Endodermal cell (in vitro differentiated cells): ENCODE data around the gene POU2AF3. TPM values are rescaled to one million over a fixed set of nuclear protein-coding genes. Genes with fewer than 3 reads are reported as not detected.

ENCODE experiments used
- DNase-seq: peaks from one replicate; pipeline ENCODE4 v3.0.0-alpha.2; 2017
- H3K27ac ChIP-seq: 2 replicates; pipeline ENCODE4 v1.5.1; 2013; ENCODE audit warnings: mild to moderate bottlenecking, low read depth, low read length, moderate library complexity
- H3K27me3 ChIP-seq: 2 replicates; pipeline ENCODE4 v1.6.1; 2013; ENCODE audit warnings: mild to moderate bottlenecking, low read length, moderate library complexity; ENCODE audit not compliant: insufficient read depth, control insufficient read depth, poor library complexity, severe bottlenecking
- H3K36me3 ChIP-seq: 2 replicates; pipeline ENCODE4 v1.7.0; 2013; ENCODE audit warnings: mild to moderate bottlenecking, low read length, moderate library complexity; ENCODE audit not compliant: control insufficient read depth, insufficient read depth
- H3K4me1 ChIP-seq: one replicate; pipeline ENCODE4 v1.7.0; 2013; ENCODE audit warnings: low read length; ENCODE audit not compliant: control insufficient read depth, insufficient read depth
- H3K4me3 ChIP-seq: 2 replicates; pipeline ENCODE4 v1.5.1; 2013; ENCODE audit warnings: mild to moderate bottlenecking, low read length, moderate library complexity
- H3K9ac ChIP-seq: 2 replicates; pipeline ENCODE4 v1.6.1; 2013; ENCODE audit warnings: mild to moderate bottlenecking, low read length, moderate library complexity; ENCODE audit not compliant: poor library complexity, severe bottlenecking; ENCODE audit errors: extremely low read depth
- H3K9me3 ChIP-seq: 2 replicates; pipeline ENCODE4 v1.6.1; 2013; ENCODE audit warnings: mild to moderate bottlenecking, low read length, moderate library complexity; ENCODE audit not compliant: control insufficient read depth
- H3K27ac Mint-ChIP-seq: 2 replicates; pipeline ENCODE4 v1.8.0; 2020; ENCODE audit warnings: mixed read lengths
- H3K27me3 Mint-ChIP-seq: 2 replicates; pipeline ENCODE4 v1.8.0; 2021; ENCODE audit warnings: mild to moderate bottlenecking, mixed read lengths; ENCODE audit not compliant: insufficient read depth
- H3K36me3 Mint-ChIP-seq: 2 replicates; pipeline ENCODE4 v1.8.0; 2020; ENCODE audit warnings: low read depth, mixed read lengths
- H3K4me1 Mint-ChIP-seq: 2 replicates; pipeline ENCODE4 v1.8.0; 2020; ENCODE audit warnings: mixed read lengths
- H3K4me3 Mint-ChIP-seq: 2 replicates; pipeline ENCODE4 v1.8.0; 2020; ENCODE audit warnings: mild to moderate bottlenecking, moderate library complexity, mixed read lengths
- H3K9me3 Mint-ChIP-seq: 2 replicates; pipeline ENCODE4 v1.8.0; 2020; ENCODE audit warnings: mild to moderate bottlenecking, mixed read lengths
- WGBS, 2 experiments: methylation state at CpG; one replicate each; pipeline versions ENCODE4 v1.1.5 to v1.1.7; 2013; ENCODE audit warnings: missing lambda C conversion rate in 2 of 2, mixed read lengths in 1 of 2; ENCODE audit not compliant: insufficient coverage in 1 of 2, insufficient read length in 1 of 2; 5-methylcytosine and 5-hydroxymethylcytosine counted together
- total RNA-seq, 2 donors: library from RNA; stranded (reverse); fragmentation: NEBNext Ultra II Directional in 1 of 2; extraction: Animal tissue kit (Norgen Biotek cat#: 25700) in 1 of 2; gene quantifications; 2 replicates in 1 of 2; 3 replicates in 1 of 2; pipeline ENCODE4 v1.2.1, GENCODE V29; 2021
- TF ChIP-seq, protein P1 (sequence below): fragments of 200-600 bp; sonication (generic); conservative IDR thresholded peaks from 2 replicates; pipeline ENCODE4 v1.5.0; 2021; ENCODE audit warnings: antibody characterized with exemption, mild to moderate bottlenecking

Gene POU2AF3
- total RNA-seq, 2 donors from 2014 or later, result 0.55 to 1.8 TPM

DNA sequence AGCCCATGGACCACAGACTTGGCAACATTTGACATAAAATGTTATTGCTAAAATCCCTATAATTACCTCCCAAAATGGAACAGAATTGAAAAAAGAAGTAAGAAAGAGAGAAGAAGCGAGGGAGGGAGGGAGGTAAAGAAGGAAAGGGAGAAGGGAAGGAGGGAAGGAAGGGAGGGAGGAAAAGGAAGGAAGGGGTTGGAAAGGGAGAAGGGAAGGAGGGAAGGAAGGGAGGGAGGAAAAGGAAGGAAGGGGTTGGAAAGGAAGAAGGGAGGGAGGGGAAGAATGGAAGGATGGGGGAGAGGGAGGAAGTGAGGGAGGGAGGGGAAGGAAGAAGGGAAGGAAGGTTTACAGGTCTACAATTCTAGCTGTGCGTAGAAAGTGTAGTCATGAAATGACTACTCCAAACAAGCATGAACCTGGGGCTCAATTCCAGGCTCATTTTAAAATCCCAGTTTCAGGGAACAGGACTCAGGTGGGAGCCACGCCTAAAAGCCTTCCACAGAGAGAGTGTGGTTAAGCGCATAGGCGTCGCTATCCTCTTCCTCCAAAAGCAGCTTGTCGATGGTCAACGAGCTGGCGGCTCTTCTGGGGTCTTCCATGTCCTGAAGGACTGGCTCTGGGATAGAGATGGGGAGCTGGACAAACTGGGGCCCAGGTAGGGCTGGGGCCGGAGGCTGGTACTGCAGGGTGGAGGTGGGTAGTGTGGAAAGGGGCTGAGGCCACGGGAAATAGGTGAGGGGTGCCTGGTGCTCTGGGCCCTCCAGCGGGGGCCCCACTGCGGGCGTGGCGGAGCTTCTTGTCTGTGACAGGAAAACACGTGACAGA lies 55.6 kb downstream of the POU2AF3 start:
- Mint-ChIP-seq H3K36me3 (no peaks in the 10 kb centered on the region), H3K4me1 (peaks cover 23% of the 10 kb centered on the region), H3K27ac (no peak overlapping the region), H3K4me3 (no peak overlapping the region), H3K9me3 (no peaks in the 10 kb centered on the region), H3K27me3 (peaks cover 44% of the 10 kb centered on the region)
- WGBS, 2 experiments, result 90 to 96% methylated on average over 3 to 16 of the region's 16 CpGs
- Histone ChIP-seq H3K36me3 (no peaks in the 10 kb centered on the region), H3K4me3 (no peak overlapping the region), H3K9ac (no peak overlapping the region), H3K27me3 (peaks cover 38% of the 10 kb centered on the region), H3K27ac (no peak overlapping the region), H3K4me1 (no peaks in the 10 kb centered on the region), H3K9me3 (no peaks in the 10 kb centered on the region)
- TF ChIP-seq, protein P1, sequence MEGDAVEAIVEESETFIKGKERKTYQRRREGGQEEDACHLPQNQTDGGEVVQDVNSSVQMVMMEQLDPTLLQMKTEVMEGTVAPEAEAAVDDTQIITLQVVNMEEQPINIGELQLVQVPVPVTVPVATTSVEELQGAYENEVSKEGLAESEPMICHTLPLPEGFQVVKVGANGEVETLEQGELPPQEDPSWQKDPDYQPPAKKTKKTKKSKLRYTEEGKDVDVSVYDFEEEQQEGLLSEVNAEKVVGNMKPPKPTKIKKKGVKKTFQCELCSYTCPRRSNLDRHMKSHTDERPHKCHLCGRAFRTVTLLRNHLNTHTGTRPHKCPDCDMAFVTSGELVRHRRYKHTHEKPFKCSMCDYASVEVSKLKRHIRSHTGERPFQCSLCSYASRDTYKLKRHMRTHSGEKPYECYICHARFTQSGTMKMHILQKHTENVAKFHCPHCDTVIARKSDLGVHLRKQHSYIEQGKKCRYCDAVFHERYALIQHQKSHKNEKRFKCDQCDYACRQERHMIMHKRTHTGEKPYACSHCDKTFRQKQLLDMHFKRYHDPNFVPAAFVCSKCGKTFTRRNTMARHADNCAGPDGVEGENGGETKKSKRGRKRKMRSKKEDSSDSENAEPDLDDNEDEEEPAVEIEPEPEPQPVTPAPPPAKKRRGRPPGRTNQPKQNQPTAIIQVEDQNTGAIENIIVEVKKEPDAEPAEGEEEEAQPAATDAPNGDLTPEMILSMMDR, result no peak
- no peak for DNase-seq

DNA sequence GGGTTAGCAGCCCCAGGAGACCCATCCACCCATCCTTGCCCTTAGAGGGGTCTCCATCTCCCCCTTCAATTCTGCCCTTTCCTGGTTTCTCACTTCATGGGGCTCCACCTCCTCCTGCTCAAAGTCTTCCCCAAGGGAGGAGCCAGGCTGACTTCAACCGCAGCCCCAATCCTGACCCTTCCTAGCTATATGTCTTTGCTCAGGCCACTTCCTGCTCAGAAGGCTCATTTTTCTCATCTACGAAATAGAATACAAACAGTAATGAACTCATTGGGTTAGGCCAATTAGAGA lies 56.2 kb downstream of the POU2AF3 start:
- Mint-ChIP-seq H3K4me3 (no peak overlapping the region), H3K4me1 (peaks cover 23% of the 10 kb centered on the region), H3K9me3 (no peaks in the 10 kb centered on the region), H3K27ac (no peak overlapping the region), H3K27me3 (peaks cover 41% of the 10 kb centered on the region), H3K36me3 (no peaks in the 10 kb centered on the region)
- Histone ChIP-seq H3K9ac (no peak overlapping the region), H3K27me3 (peaks cover 33% of the 10 kb centered on the region), H3K4me1 (no peaks in the 10 kb centered on the region), H3K36me3 (no peaks in the 10 kb centered on the region), H3K9me3 (no peaks in the 10 kb centered on the region), H3K27ac (no peak overlapping the region), H3K4me3 (no peak overlapping the region)
- 94% methylated on average over 2 of the region's 2 CpGs; no CpG with 5 or more reads in 1 of the 2 experiments for WGBS, 2 experiments
- TF ChIP-seq, protein P1, result no peak
- DNase-seq, result no peak

DNA sequence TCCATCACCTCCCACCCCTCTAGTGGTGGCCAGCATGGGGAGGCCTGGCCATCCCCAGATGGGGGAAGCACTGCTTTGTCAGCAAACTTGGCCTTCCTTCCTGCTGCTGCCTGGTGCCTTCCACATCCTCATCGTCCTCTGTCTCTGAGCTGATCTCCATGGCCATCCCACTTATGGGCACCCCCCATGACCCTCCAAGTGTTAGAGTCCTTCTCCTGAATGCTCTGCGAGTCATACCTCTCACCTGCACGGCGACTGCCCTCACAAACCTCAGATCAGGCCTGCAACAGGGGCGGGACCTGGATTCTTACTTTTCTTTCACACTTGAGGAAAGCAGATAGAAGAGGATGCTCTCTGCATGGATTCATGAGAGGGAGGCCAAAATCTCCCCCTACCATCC lies 56.8 kb downstream of the POU2AF3 start:
- TF ChIP-seq, protein P1, result no peak
- no peaks in the 10 kb centered on the region for H3K9me3 ChIP-seq
- DNase-seq, result no peak
- H3K4me3 ChIP-seq, result no peak overlapping the region
- Mint-ChIP-seq H3K4me3 (no peak overlapping the region), H3K36me3 (no peaks in the 10 kb centered on the region), H3K27ac (no peak overlapping the region), H3K4me1 (peaks cover 26% of the 10 kb centered on the region), H3K9me3 (no peaks in the 10 kb centered on the region), H3K27me3 (peaks cover 38% of the 10 kb centered on the region)
- H3K27me3 ChIP-seq, result peaks cover 28% of the 10 kb centered on the region
- peaks cover 5% of the 10 kb centered on the region for H3K4me1 ChIP-seq
- H3K27ac ChIP-seq, result no peak overlapping the region
- WGBS, 2 experiments, result 71 to 83% methylated on average over 1 to 5 of the region's 5 CpGs
- H3K36me3 ChIP-seq, result no peaks in the 10 kb centered on the region
- no peak overlapping the region for H3K9ac ChIP-seq
